Activated T-cell treated with anti-CD3 and anti-CD28 coated beads, Interleukin-2, amount 50 U/mL, for 4 hours (primary cell): ENCODE results near the gene NUDT12. TPM values are rescaled to one million over a fixed set of nuclear protein-coding genes. Genes with fewer than 3 reads are reported as not detected.

Experiments used
- ATAC-seq, 2 donors: fragments of 200-7000 bp; cut with Tn5 transposase; one replicate each; pipeline ENCODE4 v1.10.0; 2021
- DNase-seq: peaks from one replicate; pipeline ENCODE4 v3.0.0-alpha.2; 2020
- H3K27me3 Mint-ChIP-seq: one replicate; pipeline ENCODE4 v1.8.0; 2021; ENCODE audit warnings: low read depth, mixed read lengths
- H3K36me3 Mint-ChIP-seq: one replicate; pipeline ENCODE4 v1.8.0; 2022; ENCODE audit warnings: mixed read lengths; ENCODE audit not compliant: insufficient read depth
- H3K4me1 Mint-ChIP-seq: one replicate; pipeline ENCODE4 v1.8.0; 2021; ENCODE audit warnings: low read depth, mixed read lengths
- H3K4me3 Mint-ChIP-seq: one replicate; pipeline ENCODE4 v1.8.0; 2021; ENCODE audit warnings: mild to moderate bottlenecking, moderate library complexity, mixed read lengths
- H3K9me3 Mint-ChIP-seq: one replicate; pipeline ENCODE4 v1.8.0; 2021; ENCODE audit warnings: mixed read lengths
- total RNA-seq, 3 donors: library from RNA; stranded (reverse); gene quantifications; one replicate each; pipeline ENCODE4 v1.2.1, GENCODE V29; 2021

NUDT12 gene
- total RNA-seq, 3 donors from 2014 or later, result 2.3 to 2.9 (median 2.3) TPM

DNA sequence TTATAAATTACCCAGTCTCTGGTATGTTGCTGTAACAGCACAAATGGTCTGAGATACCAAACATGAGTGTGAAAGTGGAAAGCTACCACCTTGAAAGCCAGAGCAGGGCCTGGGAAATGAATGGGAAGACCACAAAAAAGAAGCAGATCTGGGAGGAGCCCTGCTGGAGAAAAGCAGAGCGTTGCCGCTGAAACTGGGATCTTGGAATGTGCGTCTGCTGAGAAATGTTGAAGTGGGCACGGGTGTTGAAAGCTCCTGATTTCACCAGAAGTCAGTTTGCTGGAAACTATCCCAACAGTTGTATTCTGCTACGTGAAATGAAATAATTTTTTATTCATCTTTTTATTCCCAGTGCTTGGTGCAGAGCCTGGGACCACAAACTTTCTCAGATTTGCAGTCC lies 40.0 kb downstream of the NUDT12 start:
- ATAC-seq (no peak), DNase-seq (no peak)
- Mint-ChIP-seq H3K27me3 (peaks cover 2% of the 10 kb centered on the region), H3K9me3 (no peaks in the 10 kb centered on the region), H3K4me1 (no peaks in the 10 kb centered on the region), H3K36me3 (no peaks in the 10 kb centered on the region), H3K4me3 (no peak overlapping the region)

DNA sequence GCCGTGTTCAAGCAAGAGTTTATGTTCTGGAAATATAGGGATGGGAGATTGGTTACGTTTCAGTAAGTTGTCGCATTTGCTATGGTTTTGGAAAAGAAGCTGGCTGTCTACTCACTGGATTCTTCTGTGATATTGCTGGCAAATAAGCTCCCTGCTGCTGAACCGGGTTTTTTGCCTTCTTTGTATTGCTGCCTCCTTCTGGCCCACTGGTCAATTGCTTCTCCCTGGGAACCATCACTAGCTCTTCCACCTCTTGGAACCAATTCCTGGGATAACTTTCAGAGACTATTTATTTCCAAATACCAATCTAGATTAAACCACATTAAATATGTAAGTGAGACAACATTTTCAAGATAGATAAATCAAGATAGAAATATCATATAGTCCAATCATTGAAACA lies 43.0 kb downstream of the NUDT12 start:
- Mint-ChIP-seq H3K4me1 (no peaks in the 10 kb centered on the region), H3K36me3 (no peaks in the 10 kb centered on the region), H3K27me3 (peaks cover 2% of the 10 kb centered on the region), H3K9me3 (no peaks in the 10 kb centered on the region), H3K4me3 (no peak overlapping the region)
- no peak for ATAC-seq
- no peak for DNase-seq

DNA sequence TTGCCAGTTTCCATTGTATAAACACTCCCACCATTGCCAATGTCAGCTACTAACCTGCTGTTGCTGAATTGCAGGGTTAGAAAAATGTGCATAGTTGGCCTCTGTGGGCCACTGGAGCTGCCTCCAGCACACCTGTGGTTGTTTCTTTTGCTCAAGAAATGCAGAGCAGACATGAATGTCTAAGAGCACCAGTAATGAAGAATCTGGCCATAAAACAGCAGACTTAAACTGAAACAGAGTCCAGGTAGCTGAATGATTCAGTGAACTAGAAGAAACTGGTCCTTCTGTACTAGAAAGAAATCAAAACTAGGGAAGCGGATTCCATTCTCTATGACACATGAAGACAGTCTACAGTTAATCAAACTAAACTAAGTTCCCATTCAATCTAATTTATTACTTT lies 48.2 kb downstream of the NUDT12 start:
- ATAC-seq (no peak), DNase-seq (no peak)
- Mint-ChIP-seq H3K36me3 (no peaks in the 10 kb centered on the region), H3K4me3 (no peak overlapping the region), H3K27me3 (no peaks in the 10 kb centered on the region), H3K4me1 (no peaks in the 10 kb centered on the region), H3K9me3 (no peaks in the 10 kb centered on the region)

DNA sequence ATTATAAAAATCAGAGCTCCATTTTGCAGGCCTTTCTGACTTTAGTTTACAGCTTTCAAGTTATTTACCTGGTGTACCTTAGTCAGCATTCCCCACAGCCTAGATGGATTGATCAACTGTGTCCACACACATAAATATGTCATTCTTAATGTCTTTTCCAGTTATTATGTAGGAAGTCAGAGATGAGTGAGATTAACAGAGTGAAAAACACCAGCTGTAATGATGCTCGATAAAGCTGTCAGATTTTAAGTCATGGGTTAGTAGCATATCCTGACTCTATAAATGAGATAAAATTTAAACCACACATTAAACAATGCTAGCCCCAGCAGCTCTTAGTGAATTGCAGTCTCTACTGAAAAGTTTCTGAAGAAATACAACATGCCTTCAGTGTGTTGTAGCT lies 48.9 kb downstream of the NUDT12 start:
- H3K27me3 Mint-ChIP-seq, result no peaks in the 10 kb centered on the region

DNA sequence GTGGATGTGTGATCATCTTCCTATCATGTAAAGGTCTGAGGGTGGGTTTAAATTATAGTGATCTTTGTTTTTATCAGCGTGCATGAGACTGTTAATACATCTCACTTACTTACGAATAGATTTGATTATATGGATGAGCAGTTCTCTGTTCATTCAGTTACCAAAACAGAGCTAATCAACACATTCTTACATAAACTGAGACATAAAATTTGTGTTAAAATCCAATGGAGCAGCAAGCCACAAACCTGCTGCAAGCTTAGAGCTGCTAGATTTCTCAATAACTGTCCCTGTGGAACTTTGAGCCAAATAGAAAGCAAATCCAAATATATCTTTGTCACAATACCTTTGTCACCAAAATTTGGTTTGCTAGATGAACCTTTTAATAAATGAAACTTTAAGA lies 50.1 kb downstream of the NUDT12 start:
- ATAC-seq (no peak), DNase-seq (no peak)
- H3K36me3 Mint-ChIP-seq, result no peaks in the 10 kb centered on the region
- H3K4me1 Mint-ChIP-seq, result no peaks in the 10 kb centered on the region
- no peak overlapping the region for H3K4me3 Mint-ChIP-seq
- H3K27me3 Mint-ChIP-seq, result no peaks in the 10 kb centered on the region
- H3K9me3 Mint-ChIP-seq, result no peaks in the 10 kb centered on the region

More for the DNA sequence above, 48.9 kb downstream of the NUDT12 start:
- no peak for ATAC-seq
- H3K9me3 Mint-ChIP-seq, result no peaks in the 10 kb centered on the region
- no peaks in the 10 kb centered on the region for H3K4me1 Mint-ChIP-seq
- no peak overlapping the region for H3K4me3 Mint-ChIP-seq
- no peaks in the 10 kb centered on the region for H3K36me3 Mint-ChIP-seq
- no peak for DNase-seq

DNA sequence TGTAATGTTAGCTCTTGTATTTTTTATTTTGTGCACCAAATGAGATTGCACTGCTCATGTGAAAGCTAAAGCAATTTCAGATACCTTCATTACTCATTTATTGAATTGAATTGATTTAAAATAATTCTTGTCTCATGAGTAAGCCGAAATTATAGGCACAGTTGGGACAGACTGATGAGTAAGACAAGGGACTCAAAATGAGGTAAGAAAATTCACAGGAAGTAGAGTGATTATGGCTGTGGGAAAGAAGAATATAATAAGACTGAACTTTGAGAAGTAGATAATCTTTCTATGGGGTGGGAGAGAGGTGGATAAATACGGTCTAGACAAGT lies 51.1 kb downstream of the NUDT12 start:
- DNase-seq, result no peak
- Mint-ChIP-seq H3K36me3 (no peaks in the 10 kb centered on the region), H3K4me3 (no peak overlapping the region), H3K9me3 (peaks cover 3% of the 10 kb centered on the region), H3K4me1 (no peaks in the 10 kb centered on the region), H3K27me3 (no peaks in the 10 kb centered on the region)
- no peak for ATAC-seq

DNA sequence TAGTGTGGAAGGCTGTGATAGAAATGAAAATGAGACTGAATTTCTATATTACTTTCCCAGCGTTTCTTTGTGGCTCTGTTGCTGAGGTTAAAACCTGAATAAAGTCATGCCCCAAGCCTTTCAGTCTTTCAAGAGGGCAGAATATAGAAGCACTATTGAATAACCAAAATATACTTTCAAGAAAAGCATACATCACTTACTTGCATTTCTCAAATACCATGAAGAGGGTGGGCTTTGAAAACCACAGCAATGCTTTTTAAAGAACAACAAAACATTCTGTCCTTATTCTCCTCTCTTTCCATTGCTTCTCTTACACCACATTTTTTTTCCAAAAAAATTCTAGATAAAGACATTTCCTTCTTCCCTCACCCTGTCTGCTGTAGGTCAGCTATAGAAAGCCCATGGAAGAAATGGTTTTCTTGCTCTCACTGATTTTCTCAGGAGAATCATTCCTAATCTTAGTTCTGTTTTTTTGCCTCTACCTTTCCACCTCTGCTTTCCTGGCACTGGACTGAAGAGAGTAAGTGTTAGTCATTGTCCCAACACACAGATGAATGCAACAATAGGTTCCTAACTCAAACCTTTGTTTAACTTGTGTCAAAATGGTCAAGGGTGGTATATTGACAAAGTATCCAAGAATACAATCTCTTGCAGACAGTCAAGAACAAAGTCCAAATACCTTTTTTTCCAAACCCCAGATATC lies 51.6 kb downstream of the NUDT12 start:
- Mint-ChIP-seq H3K9me3 (peaks cover 8% of the 10 kb centered on the region), H3K36me3 (no peaks in the 10 kb centered on the region), H3K4me3 (no peak overlapping the region), H3K27me3 (no peaks in the 10 kb centered on the region), H3K4me1 (no peaks in the 10 kb centered on the region)
- DNase-seq (no peak), ATAC-seq (no peak)

DNA sequence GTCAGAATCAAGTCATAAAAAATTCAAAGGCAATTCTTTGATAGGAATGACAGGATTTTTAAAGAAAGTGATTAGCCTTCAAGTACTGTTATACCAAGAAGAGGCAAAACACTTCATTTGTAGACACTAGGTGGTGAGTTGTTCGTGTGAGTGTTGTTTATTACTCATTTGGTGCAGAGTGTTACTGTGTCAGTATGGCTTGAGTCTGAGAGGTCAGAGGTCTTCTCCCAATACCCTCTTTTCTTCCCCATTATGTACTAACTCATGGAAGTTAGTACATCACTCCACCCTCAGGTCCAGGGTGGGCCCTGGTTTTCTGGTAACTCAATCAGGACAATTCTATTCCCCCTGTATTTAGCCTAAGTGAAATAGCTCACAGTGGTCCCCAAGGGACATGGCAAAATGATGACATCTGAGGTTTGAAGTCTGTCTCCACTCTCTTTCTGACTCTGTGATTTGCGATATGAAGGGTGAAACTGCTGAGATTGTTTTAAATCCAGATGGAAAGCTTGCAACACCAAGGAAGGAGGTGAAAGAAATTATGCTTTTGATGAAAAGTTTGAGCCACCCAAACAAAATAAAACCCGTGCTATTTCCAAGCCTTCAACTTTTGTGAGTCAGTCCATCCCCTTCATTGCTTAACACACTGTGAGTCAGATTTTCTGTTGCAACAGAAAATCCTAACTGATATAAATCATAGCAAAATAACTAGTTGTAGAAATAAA lies 56.8 kb downstream of the NUDT12 start:
- H3K4me3 Mint-ChIP-seq, result no peak overlapping the region
- H3K27me3 Mint-ChIP-seq, result peaks cover 3% of the 10 kb centered on the region
- H3K9me3 Mint-ChIP-seq, result peaks cover 10% of the 10 kb centered on the region
- no peaks in the 10 kb centered on the region for H3K36me3 Mint-ChIP-seq
- no peaks in the 10 kb centered on the region for H3K4me1 Mint-ChIP-seq
- DNase-seq, result no peak
- no peak for ATAC-seq

DNA sequence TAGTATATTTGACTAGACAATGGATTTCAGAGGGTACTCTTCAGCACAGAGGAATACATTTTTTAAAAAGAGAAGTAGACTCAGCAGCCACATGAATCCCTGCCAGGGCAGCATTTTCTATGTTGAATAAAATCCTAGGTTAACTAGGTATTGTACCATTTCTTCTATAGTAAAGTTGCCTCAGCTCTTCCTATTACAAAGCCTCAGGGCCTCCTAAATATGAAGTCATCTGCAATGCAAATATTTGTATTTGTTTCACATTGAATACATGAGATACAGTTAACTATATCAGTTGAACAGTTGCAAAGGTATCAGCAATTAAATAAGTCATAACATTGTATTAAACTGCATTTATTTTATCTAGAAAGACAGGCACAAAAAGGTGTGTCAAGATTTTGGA lies 59.5 kb downstream of the NUDT12 start:
- H3K4me1 Mint-ChIP-seq, result no peaks in the 10 kb centered on the region
- ATAC-seq, result no peak
- H3K27me3 Mint-ChIP-seq, result peaks cover 3% of the 10 kb centered on the region
- H3K36me3 Mint-ChIP-seq, result no peaks in the 10 kb centered on the region
- DNase-seq, result no peak
- no peak overlapping the region for H3K4me3 Mint-ChIP-seq
- H3K9me3 Mint-ChIP-seq, result peaks cover 10% of the 10 kb centered on the region

DNA sequence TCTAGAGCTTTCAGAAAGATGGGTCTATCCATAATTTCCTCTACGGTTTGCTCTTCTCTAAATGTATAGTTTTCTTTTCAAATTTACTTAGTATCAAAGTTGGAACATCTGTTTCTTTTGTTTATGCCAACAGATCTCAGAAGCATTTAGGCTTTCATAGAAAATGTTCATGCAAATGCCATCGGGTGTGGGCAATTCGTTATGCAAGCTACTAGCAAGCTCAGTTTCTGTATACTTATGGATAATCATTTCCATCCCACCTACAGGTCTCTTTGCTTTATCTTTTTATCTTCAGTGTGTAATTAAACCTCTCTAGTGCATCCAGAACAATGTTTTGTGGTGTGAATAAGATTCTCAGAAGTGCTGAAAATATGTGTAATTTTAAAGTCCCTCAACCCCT lies 59.9 kb downstream of the NUDT12 start:
- H3K27me3 Mint-ChIP-seq, result peaks cover 3% of the 10 kb centered on the region
- peaks cover 10% of the 10 kb centered on the region for H3K9me3 Mint-ChIP-seq
- no peaks in the 10 kb centered on the region for H3K4me1 Mint-ChIP-seq
- no peak for DNase-seq
- no peak for ATAC-seq
- no peaks in the 10 kb centered on the region for H3K36me3 Mint-ChIP-seq
- H3K4me3 Mint-ChIP-seq, result no peak overlapping the region
